HCEC 1CT (cell line): ENCODE results near the gene ZNF175.

Experiments
- DNase-seq: peaks from one replicate; pipeline ENCODE4 v3.0.0-alpha.2; 2017

ZNF175 gene

GRCh38 chr19:51550848-51551672 lies 20.0 kb upstream of the ZNF175 start:
- DNase-seq: no peak

- DNase-seq: no peak
Observed at GRCh38 chr19:51551673-51552432, 19.2 kb upstream of the ZNF175 start.

- DNase-seq: no peak
Observed at GRCh38 chr19:51552608-51552995, 18.5 kb upstream of the ZNF175 start.

GRCh38 chr19:51552996-51553725 lies 17.9 kb upstream of the ZNF175 start:
- DNase-seq: peak; percentile 4

GRCh38 chr19:51559240-51559639 lies 11.8 kb upstream of the ZNF175 start:
- DNase-seq: no peak

- no peak for DNase-seq
Observed at GRCh38 chr19:51560339-51560738, 10.7 kb upstream of the ZNF175 start.

- no peak for DNase-seq
Observed at GRCh38 chr19:51564791-51565190, 6.3 kb upstream of the ZNF175 start.

- DNase-seq: no peak
Observed at GRCh38 chr19:51565583-51565982, 5.5 kb upstream of the ZNF175 start.

GRCh38 chr19:51566489-51567100 lies 4.5 kb upstream of the ZNF175 start:
- DNase-seq: no peak

GRCh38 chr19:51567583-51567982 lies 3.5 kb upstream of the ZNF175 start:
- DNase-seq: no peak

GRCh38 chr19:51568456-51568855 lies 2.6 kb upstream of the ZNF175 start:
- no peak for DNase-seq

- DNase-seq: no peak
Observed at GRCh38 chr19:51571599-51571998, 516 bp downstream of the ZNF175 start.

GRCh38 chr19:51572410-51572809 lies 1.3 kb downstream of the ZNF175 start:
- peak; percentile 23 for DNase-seq

- DNase-seq: peak; percentile 95
Observed at GRCh38 chr19:51572908-51573307, 1.8 kb downstream of the ZNF175 start.

GRCh38 chr19:51573331-51573730 lies 2.2 kb downstream of the ZNF175 start:
- DNase-seq: peak; percentile 49

- no peak for DNase-seq
Observed at GRCh38 chr19:51576850-51577249, 5.8 kb downstream of the ZNF175 start.

GRCh38 chr19:51586103-51586728 lies 15.1 kb downstream of the ZNF175 start:
- no peak for DNase-seq

- no peak for DNase-seq
Observed at GRCh38 chr19:51586799-51587198, 15.7 kb downstream of the ZNF175 start.

GRCh38 chr19:51587264-51588191 lies 16.4 kb downstream of the ZNF175 start:
- DNase-seq: no peak

GRCh38 chr19:51589511-51589910 lies 18.4 kb downstream of the ZNF175 start:
- no peak for DNase-seq

- no peak for DNase-seq
Observed at GRCh38 chr19:51590441-51590840, 19.4 kb downstream of the ZNF175 start.
